Muscle layer of colon (tissue), 2 donors: ENCODE measurements around the gene CD300LF.

Source experiments
- H3K27ac ChIP-seq: one replicate; pipeline ENCODE4 v1.7.0; 2013; ENCODE audit warnings: low read depth, mild to moderate bottlenecking, low read length, moderate library complexity
- H3K27me3 ChIP-seq, 2 donors: one replicate each; pipeline ENCODE4 v1.7.0; 2013; ENCODE audit warnings: low read length in 2 of 2, mild to moderate bottlenecking in 2 of 2; ENCODE audit not compliant: insufficient read depth in 2 of 2, control insufficient read depth in 1 of 2
- H3K36me3 ChIP-seq: one replicate; pipeline ENCODE4 v1.7.0; 2013; ENCODE audit warnings: mild to moderate bottlenecking, low read length; ENCODE audit not compliant: insufficient read depth
- H3K4me1 ChIP-seq: one replicate; pipeline ENCODE4 v1.7.0; 2013; ENCODE audit warnings: mild to moderate bottlenecking, low read length; ENCODE audit not compliant: insufficient read depth
- H3K4me3 ChIP-seq, 2 donors: one replicate each; pipeline ENCODE4 v1.7.0; 2013; ENCODE audit warnings: low read length in 2 of 2, low read depth in 1 of 2, mild to moderate bottlenecking in 1 of 2, moderate library complexity in 1 of 2
- H3K9ac ChIP-seq: one replicate; pipeline ENCODE4 v1.7.0; 2013; ENCODE audit warnings: low read length
- H3K9me3 ChIP-seq: one replicate; pipeline ENCODE4 v1.7.0; 2013; ENCODE audit warnings: mild to moderate bottlenecking, low read length
- donor health status: abdominal sarcoma.
- donor health status: Adenocarcinoma of cecum.

Gene CD300LF

DNA sequence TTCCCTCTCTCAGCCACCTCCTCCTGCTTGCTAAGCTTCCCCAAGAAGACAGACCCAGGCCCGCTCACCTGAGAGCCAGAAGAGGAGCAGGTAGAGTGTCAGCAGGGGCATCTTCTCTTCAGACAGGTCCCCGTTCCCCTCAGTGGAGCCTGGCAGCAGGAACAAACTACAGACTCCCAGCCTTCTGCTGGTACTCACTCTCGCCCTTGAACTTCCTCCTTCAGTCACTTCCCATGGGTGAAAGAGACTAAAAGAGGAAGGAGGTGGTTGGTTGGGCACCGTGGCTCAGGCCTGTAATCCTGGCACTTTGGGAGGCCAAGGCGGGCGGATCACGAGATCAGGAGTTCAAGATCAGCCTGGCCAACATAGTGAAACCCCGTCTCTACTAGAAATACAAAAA lies at the start of gene CD300LF:
TSS of gene CD300LF (minus strand) at position 168 of the 400 bp plus-strand sequence. CDS start at position 111, 57 bp downstream.
- peaks cover 0 to 5% of the 10 kb centered on the region in 2 donors for H3K27me3 ChIP-seq
- H3K9ac ChIP-seq: no peak within 1 kb of the TSS
- no peaks in the 10 kb centered on the region for H3K36me3 ChIP-seq
- H3K4me1 ChIP-seq: no peaks in the 10 kb centered on the region
- no peak within 1 kb of the TSS for H3K27ac ChIP-seq
- no peaks in the 10 kb centered on the region for H3K9me3 ChIP-seq
- H3K4me3 ChIP-seq: no peak within 1 kb of the TSS

DNA sequence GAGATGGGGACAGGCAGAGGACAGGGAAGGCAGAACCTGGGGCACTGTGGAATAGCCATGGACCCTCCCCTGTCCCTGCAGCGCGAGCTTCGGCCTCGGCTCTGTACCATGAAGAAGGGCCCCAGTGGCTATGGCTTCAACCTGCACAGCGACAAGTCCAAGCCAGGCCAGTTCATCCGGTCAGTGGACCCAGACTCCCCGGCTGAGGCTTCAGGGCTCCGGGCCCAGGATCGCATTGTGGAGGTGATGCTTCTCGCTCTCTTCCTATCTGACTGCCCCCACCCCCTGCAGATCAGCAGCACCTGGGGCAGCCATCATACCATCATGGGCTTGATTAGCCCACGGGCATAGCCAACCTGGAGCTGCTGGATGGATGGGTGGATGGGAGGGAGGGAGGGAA lies 49.2 kb upstream of the CD300LF start:
- peaks cover 0 to 8% of the 10 kb centered on the region in 2 donors for H3K27me3 ChIP-seq
- H3K4me1 ChIP-seq: no peaks in the 10 kb centered on the region
- H3K36me3 ChIP-seq: no peaks in the 10 kb centered on the region
- no peaks in the 10 kb centered on the region for H3K9me3 ChIP-seq
- H3K27ac ChIP-seq: no peak overlapping the region
- H3K4me3 ChIP-seq: no peak overlapping the region
- no peak overlapping the region for H3K9ac ChIP-seq

DNA sequence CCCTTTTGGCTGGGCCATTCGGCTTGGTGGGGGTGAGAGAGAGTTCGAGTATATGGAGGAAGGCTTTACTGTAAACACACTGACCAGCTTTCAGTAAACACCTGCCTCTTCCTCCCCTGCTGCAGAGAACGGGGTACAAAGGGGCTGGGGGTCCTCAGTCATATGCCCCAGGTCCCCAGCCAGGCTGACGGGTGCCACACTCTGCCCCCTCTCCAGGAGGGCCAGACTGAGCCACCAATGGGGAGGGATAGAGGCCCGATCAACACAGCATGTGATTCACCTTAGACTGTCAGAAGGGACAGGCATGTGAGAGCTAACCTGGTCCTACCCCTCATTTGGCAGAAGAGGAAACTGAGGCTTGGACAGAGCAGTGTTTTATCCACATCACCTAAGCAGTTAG lies 48.7 kb upstream of the CD300LF start:
- H3K4me1 ChIP-seq: no peaks in the 10 kb centered on the region
- H3K27me3 ChIP-seq: peaks cover 0 to 11% of the 10 kb centered on the region in 2 donors
- H3K4me3 ChIP-seq: no peak overlapping the region
- no peak overlapping the region for H3K27ac ChIP-seq
- H3K9ac ChIP-seq: no peak overlapping the region
- H3K36me3 ChIP-seq: no peaks in the 10 kb centered on the region
- no peaks in the 10 kb centered on the region for H3K9me3 ChIP-seq

- Histone ChIP-seq H3K27ac (no peak overlapping the region), H3K4me3 (no peak overlapping the region), H3K9me3 (no peaks in the 10 kb centered on the region), H3K9ac (no peak overlapping the region), H3K36me3 (no peaks in the 10 kb centered on the region), H3K4me1 (no peaks in the 10 kb centered on the region), H3K27me3 (peaks cover 0 to 11% of the 10 kb centered on the region in 2 donors)
These were observed 47.8 kb upstream of the CD300LF start for GRCh38 chr17:74760404-74761105.

DNA sequence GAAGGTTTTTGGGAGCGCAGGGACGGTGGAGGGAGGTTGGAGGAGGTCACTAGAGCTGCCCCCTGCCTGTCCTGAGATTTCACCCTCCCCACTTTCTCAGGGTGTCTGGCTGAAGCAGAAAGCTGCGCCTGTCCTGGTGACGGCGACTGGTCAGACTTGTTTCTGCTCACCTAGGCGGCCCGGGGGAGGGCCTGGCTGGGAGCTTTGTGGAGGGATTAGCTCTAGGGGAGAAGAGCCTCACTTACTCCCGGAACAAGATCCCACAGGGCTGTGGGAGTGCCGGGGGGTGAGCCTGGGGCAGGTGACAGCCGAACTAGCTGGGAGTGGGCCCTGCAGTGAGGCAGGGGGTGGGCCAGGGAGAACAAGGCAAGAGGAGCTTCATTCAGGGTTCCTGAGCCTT lies 47.2 kb upstream of the CD300LF start:
- no peak overlapping the region for H3K27ac ChIP-seq
- H3K4me1 ChIP-seq: no peaks in the 10 kb centered on the region

DNA sequence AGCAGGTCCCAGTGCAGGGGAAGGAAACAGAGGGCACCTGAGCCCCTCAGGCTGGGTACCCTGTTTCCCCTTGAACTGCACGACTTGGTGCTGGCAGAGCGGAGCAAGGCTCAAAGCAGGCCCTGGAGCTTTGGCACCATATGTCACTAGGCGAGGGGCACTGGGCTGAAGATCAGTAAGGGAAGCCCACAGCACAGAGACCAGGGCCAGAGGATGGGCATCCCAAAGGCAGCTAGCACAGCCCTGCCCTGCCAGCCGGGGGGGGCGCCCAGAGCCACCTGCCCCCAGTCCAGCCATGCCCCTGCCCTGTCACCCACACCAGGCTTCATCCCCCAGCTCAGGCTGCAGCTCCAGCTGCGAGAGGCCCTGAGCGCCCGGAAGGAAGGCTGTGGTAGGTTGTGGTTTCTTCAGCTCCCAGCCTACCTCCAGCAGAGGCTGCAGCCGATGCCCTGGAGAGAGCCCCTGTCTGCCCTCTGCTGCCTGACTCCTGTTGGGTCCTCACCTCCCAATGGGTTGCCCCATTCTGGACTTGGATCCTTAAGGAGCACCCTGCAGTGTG lies 46.6 kb upstream of the CD300LF start:
- Histone ChIP-seq H3K4me3 (no peak overlapping the region), H3K27me3 (peaks cover 0 to 11% of the 10 kb centered on the region in 2 donors), H3K36me3 (no peaks in the 10 kb centered on the region), H3K27ac (no peak overlapping the region), H3K9ac (no peak overlapping the region), H3K4me1 (no peaks in the 10 kb centered on the region), H3K9me3 (no peaks in the 10 kb centered on the region)

More for the DNA sequence above, 47.2 kb upstream of the CD300LF start:
- Histone ChIP-seq H3K9me3 (no peaks in the 10 kb centered on the region), H3K9ac (no peak overlapping the region), H3K27me3 (peaks cover 0 to 11% of the 10 kb centered on the region in 2 donors), H3K36me3 (no peaks in the 10 kb centered on the region), H3K4me3 (no peak overlapping the region)

- H3K9me3 ChIP-seq: no peaks in the 10 kb centered on the region
- H3K4me3 ChIP-seq: no peak overlapping the region
- H3K36me3 ChIP-seq: no peaks in the 10 kb centered on the region
- H3K4me1 ChIP-seq: no peaks in the 10 kb centered on the region
- peaks cover 0 to 11% of the 10 kb centered on the region in 2 donors for H3K27me3 ChIP-seq
- H3K27ac ChIP-seq: no peak overlapping the region
- H3K9ac ChIP-seq: no peak overlapping the region
These were observed 46.1 kb upstream of the CD300LF start for GRCh38 chr17:74758848-74759168.

DNA sequence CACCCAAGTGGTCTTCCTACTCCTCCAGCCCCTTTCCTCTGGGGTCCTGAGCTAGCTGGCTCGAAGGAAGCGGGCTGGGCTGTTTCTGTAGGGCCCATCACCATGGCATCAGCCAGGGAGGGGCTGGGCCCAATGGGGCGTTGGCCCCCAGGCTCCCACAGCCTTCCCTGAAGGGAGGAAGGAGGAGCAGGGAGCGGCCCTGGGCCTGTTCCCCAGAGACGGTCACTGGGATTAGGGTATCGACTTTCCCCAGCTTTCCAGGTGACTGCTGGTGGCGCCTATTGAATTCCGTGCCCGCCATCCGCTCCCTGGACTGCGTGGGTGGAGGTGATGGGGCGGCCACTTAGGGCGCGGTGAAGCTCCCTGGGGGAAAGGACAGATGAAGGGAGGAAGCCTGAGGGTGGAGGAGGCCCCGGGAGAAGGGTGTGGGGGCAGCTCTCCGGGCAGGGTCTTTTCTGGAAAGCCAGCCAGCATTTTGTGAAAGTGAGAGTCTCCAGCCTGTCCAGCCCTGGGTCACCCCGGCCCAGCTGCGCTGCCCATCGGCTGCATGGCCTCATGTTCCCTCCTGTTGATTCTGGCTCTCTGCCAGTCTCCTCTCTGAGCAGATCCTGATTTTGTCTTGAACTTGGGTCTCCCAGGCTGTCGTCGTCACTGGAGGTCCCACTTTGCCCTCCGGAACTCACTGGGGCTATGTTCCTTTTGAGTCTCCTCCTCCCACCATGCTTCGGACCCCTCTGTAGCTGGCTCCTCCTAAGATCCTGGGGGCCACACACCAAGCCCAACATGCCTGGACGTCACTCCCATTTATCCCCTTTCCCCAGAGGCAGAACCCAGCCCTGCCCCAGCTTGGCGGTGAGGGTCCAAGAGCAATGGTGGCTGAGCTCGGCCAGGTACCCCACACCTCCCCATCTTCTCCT lies 45.5 kb upstream of the CD300LF start:
- no peaks in the 10 kb centered on the region for H3K9me3 ChIP-seq
- H3K9ac ChIP-seq: no peak overlapping the region
- no peaks in the 10 kb centered on the region for H3K36me3 ChIP-seq
- peaks cover 0 to 7% of the 10 kb centered on the region in 2 donors for H3K27me3 ChIP-seq
- H3K4me3 ChIP-seq: no peak overlapping the region
- no peak overlapping the region for H3K27ac ChIP-seq
- no peaks in the 10 kb centered on the region for H3K4me1 ChIP-seq

DNA sequence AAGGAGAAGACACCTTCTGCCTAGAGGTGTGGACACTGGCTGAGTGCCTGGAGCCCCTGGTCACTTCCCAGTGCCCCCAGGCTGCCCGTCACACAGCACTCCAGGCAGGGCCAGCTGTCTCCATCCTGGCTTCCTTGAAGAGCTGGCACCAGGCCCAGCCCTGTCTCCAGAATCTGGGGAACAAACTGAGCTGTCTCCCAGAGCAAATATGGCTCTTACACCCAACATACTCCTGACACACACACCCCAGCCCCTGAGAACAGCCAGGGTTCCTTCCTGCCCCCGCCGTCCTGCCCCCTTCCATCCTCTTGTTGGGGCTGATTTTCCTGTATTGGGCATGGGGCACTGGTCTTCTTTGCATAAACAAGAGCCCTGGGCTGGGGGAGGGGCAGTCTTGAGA lies 44.8 kb upstream of the CD300LF start:
- H3K4me1 ChIP-seq: no peaks in the 10 kb centered on the region
- H3K9ac ChIP-seq: no peak overlapping the region
- peaks cover 0 to 6% of the 10 kb centered on the region in 2 donors for H3K27me3 ChIP-seq
- no peaks in the 10 kb centered on the region for H3K36me3 ChIP-seq
- H3K4me3 ChIP-seq: no peak overlapping the region
- H3K27ac ChIP-seq: no peak overlapping the region
- no peaks in the 10 kb centered on the region for H3K9me3 ChIP-seq

- H3K27me3 ChIP-seq: peaks cover 0 to 6% of the 10 kb centered on the region in 2 donors
- H3K36me3 ChIP-seq: no peaks in the 10 kb centered on the region
- no peaks in the 10 kb centered on the region for H3K4me1 ChIP-seq
- no peaks in the 10 kb centered on the region for H3K9me3 ChIP-seq
- no peak overlapping the region for H3K4me3 ChIP-seq
- H3K9ac ChIP-seq: no peak overlapping the region
- H3K27ac ChIP-seq: no peak overlapping the region
These were observed 44.2 kb upstream of the CD300LF start for GRCh38 chr17:74756891-74757290.

GRCh38 chr17:74755533-74755932 lies 42.8 kb upstream of the CD300LF start:
- Histone ChIP-seq H3K36me3 (no peaks in the 10 kb centered on the region), H3K9me3 (no peaks in the 10 kb centered on the region), H3K9ac (no peak overlapping the region), H3K27ac (no peak overlapping the region), H3K27me3 (peaks cover 0 to 6% of the 10 kb centered on the region in 2 donors), H3K4me3 (no peak overlapping the region), H3K4me1 (no peaks in the 10 kb centered on the region)
